HG02798 (cell line): Measurements from ENCODE around the gene ZNHIT3.
"Not testable (repeated sequence)": the region's sequence is repeated elsewhere in the genome, so short reads cannot be mapped to it uniquely, and the experiment has no call there.

Experiments used
- ATAC-seq: cut with Tn5 transposase; IDR thresholded peaks from one replicate; pipeline ENCODE4 v1.9.1; 2021; ENCODE audit warnings: mild to moderate bottlenecking; ENCODE audit not compliant: unreplicated experiment, poor library complexity

Gene ZNHIT3

DNA sequence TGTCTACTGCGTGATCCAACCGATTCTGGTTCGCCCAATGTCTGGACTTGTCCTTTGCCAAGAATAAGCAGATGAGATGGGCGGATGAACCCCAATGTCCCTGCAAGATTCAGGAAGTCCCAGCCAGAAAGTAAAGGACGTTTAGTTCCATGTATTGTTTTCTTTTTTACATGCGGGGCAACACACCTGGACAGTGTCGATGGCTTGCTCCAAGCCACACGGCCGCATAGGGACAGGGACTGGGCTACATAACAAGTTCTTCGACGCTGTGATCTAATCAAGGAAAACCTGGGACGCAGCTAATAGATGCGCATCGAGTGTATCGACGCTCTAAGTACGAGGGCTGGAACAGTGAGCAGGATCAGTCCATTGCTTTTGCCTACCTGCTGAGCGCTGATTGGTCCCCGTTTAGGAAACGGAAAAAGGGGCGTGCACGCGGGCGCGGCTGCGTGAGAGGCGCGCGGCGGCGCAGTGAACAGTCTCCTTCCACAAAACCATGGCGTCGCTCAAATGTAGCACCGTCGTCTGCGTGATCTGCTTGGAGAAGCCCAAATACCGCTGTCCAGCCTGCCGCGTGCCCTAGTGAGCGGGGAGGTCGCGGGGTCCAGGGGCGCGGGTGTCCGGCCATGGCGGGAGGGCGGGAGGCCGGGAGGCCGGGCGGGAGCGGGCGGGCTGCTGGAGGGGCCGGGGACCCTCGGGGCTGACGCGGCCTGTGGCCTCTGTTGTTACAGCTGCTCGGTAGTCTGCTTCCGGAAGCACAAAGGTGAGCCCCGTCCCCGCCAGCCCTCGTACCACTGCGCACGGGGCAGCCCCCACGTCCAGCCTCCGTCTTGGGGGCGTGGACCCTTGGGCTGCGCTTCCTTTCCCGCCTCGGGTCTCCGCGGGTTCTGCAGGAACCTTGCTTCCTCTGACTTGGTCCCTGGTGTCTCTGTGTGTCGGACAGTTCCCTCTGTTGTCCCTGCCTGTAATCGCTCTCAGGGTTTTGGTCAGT is at the start of gene ZNHIT3:
Gene ZNHIT3, plus strand, starts transcription at position 478 of the 991 bp plus-strand sequence. Its CDS starts 19 bp downstream, at position 497.
- peak; percentile 94 for ATAC-seq

- ATAC-seq, result not testable (repeated sequence)
Measured at GRCh38 chr17:36441792-36442191, 44.7 kb upstream of the ZNHIT3 start.

DNA sequence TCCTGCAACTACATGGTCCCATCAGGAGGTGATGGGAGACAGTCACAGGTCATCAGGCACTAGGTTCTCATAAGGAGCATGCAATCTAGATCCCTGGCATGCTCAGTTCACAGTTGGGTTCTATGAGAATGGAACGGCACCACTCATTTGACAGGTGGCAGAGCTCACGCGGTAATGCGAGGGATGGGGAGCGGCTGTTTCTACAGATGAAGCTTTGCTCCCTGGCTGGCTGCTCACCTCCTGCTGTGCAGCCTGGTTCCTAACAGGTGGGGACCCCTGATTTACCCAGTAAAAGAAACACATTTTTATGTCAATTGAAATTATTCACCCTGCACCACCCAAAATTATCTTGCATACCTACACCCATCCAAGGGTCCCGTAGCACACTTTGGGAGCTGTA is 42.7 kb upstream of the ZNHIT3 start:
- ATAC-seq, result no peak

- ATAC-seq, result not testable (repeated sequence)
Measured at GRCh38 chr17:36449997-36450396, 36.5 kb upstream of the ZNHIT3 start.

GRCh38 chr17:36452888-36453287 is 33.6 kb upstream of the ZNHIT3 start:
- ATAC-seq, result not testable (repeated sequence)

DNA sequence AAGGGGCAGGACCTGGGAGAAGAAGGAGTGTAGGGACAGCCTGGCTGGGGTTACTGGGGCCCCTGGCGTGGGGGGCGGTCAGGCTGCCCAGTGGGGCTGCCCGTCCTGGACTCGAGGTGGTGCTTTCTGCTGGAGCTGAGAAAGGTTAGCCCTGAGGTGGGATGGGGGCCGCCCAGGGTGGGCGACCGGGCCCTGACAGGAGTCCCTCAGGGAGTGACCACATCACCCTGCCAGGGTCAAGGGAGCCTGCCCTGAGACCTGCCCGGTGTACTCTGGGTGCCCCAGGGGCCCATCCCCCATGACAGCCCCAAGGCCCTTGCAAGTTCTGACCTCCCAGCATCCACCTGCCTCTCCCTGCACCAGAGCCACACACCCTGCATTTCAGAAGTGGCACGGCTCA is 28.8 kb upstream of the ZNHIT3 start:
- not testable (repeated sequence) for ATAC-seq

DNA sequence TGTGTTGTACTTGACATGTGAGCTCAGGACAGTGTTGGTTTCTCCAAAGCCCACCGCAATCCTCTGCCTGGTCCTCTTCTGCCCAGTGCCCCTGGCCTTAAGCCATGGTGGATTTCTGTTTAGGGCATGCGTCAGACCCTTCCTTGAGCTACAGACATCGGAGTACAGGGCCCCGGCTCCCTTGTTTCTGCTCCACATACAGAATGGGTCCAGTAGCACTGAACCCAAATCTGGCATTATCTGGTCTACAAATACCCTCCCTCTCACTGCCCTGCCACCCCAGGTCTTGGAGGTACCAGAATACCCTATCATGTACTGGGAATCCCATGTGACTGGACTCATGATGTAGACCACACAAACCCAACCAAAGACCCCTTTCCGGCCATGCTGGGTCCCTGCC is 27.4 kb upstream of the ZNHIT3 start:
- ATAC-seq, result no peak

- no peak for ATAC-seq
Measured at GRCh38 chr17:36459601-36460000, 26.9 kb upstream of the ZNHIT3 start.

GRCh38 chr17:36460265-36460937 is 26.1 kb upstream of the ZNHIT3 start:
- ATAC-seq, result no peak

DNA sequence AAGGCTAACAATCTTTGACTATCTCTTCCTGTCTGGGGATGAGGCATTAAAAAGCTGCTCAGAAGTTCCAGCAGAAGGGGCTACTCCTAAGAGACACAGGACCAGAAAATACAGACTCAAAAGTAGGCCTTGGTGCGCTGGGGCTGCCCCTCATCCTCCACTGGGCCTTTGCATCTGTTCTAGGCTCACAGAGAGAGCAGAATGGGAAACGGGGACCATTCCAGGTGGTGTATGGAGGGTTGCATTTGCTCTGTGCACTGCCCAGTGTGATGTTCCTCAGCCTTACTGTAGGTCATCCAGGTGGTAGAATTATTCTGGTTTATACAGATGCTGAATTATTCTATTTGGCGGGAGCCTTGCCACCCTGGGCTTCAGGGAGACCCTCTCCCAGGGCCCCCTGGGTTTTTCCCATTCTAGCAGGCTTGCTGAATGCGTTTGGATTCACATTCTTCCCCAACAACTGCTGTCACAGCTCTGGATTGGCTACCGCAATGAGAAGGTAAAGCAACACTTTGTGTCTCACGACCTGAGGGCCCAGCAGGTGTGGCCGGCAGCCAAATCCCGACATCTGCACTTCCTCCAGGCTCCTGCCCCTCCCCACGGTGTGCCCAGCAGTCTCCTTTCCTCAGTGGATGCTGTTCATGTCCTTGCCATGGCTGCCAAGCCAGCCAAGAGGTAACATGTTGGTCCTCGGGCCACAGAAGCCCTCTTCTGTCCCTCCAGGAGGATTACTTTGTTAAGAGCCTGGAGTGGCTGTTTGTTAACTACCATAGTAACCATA is 25.0 kb upstream of the ZNHIT3 start:
- ATAC-seq, result no peak

GRCh38 chr17:36463916-36464764 is 22.3 kb upstream of the ZNHIT3 start:
- no peak for ATAC-seq

- no peak for ATAC-seq
Measured at GRCh38 chr17:36464765-36465088, 21.8 kb upstream of the ZNHIT3 start.

GRCh38 chr17:36468903-36469635 is 17.4 kb upstream of the ZNHIT3 start:
- ATAC-seq, result no peak

- no peak for ATAC-seq
Measured at GRCh38 chr17:36469733-36470132, 16.7 kb upstream of the ZNHIT3 start.

DNA sequence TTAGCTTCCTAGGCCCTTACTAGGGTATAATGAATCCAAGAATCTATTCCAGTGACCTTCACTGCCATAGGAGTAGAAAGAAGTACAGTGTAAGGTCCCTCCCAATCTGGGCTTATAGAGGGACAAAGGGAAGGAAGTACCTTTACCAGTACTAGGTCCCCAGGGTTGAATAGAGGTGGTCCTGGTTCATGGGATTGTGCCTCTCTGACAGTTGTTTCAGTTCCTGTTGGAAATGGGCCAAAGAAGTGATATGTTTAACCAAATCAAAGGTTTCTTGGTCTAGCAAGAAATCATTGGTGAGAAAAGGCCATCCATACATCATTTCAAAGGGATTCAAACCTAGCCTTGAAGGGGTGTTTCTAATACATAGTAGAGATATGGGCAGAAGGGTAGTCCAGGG is 16.0 kb upstream of the ZNHIT3 start:
- ATAC-seq, result no peak

- no peak for ATAC-seq
Measured at GRCh38 chr17:36474571-36474970, 11.9 kb upstream of the ZNHIT3 start.

GRCh38 chr17:36475346-36475970 is 11.0 kb upstream of the ZNHIT3 start:
- no peak for ATAC-seq

GRCh38 chr17:36481829-36482228 is 4.7 kb upstream of the ZNHIT3 start:
- ATAC-seq, result no peak
